HG03378 (cell line): ENCODE measurements around the gene GLDN.
"Not testable (repeated sequence)": the region's sequence is repeated elsewhere in the genome, so short reads cannot be mapped to it uniquely, and the experiment has no call there.

Source experiments
- ATAC-seq: cut with Tn5 transposase; IDR thresholded peaks from one replicate; pipeline ENCODE4 v1.9.1; 2021; ENCODE audit warnings: mild to moderate bottlenecking, moderate library complexity; ENCODE audit not compliant: unreplicated experiment

GLDN gene

GRCh38 chr15:51438526-51438925 is 97.1 kb downstream of the GLDN start:
- ATAC-seq, result no peak

DNA sequence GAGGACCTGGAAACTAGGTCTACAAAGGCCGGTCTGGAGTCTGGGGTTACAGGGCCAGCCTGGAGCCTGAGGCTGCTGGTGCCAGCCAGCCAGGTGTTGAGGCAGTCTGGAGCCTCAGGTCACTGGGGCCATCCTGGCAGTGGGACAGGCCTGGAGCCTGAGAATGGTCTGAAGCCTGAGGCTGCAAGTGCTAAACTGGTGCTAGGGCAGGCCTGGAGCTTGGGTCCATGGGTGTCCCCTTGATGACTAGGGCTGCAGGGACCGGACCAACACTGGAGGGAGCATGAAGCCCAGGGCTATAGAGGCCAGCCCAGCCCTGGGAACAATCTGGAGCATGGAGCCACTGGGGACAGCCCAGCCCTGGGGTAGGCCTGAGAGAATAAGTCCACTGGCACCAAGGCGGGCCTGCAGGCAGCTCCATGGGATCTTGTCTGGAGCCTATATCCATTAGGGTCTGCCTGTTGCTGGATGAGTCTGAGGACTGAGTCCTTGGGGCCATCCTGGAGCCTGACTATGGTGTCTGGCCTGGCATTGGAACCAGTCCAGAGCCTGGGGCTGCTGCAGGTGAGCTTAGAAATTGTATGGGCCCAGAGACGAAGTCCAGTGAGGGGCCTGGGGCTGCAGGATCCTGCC is 101.9 kb downstream of the GLDN start:
- no peak for ATAC-seq

DNA sequence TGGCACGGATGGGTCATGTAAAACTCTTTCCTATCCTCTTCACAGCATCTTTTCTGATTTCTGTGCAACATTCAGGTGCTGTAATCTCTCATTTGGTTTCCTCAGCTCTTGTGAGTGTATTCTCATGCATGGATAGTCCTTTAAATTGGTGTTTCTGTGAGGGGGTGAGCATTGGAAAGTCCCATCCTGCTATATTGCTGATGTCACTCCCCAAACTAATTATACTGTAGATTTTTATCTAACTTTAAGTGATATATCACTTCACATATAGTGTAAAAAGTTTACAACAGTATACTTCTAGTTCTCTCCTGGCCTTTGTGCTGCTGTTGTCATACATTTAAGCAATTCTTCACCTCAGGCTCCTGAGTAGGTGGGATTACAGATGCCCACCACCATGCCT is 102.7 kb downstream of the GLDN start:
- ATAC-seq, result no peak

DNA sequence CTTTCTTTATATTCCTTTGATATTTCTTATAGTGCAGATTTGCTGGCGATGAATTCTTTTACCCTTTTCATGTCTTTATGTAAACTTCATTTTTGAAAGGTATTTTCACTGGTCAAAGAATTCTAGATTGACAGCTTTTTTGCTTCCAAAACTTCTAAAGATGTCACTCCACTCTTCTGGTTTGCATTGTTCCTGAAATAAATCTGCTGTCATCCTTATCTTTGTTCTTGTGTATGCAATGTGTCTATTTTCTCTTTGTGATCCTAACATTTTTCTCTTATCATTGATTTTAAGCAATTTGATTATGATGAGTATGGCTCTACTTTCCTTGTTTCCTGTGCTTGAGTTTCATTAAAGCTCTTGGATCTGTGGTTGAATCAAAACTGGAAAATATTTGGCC is 103.4 kb downstream of the GLDN start:
- no peak for ATAC-seq

DNA sequence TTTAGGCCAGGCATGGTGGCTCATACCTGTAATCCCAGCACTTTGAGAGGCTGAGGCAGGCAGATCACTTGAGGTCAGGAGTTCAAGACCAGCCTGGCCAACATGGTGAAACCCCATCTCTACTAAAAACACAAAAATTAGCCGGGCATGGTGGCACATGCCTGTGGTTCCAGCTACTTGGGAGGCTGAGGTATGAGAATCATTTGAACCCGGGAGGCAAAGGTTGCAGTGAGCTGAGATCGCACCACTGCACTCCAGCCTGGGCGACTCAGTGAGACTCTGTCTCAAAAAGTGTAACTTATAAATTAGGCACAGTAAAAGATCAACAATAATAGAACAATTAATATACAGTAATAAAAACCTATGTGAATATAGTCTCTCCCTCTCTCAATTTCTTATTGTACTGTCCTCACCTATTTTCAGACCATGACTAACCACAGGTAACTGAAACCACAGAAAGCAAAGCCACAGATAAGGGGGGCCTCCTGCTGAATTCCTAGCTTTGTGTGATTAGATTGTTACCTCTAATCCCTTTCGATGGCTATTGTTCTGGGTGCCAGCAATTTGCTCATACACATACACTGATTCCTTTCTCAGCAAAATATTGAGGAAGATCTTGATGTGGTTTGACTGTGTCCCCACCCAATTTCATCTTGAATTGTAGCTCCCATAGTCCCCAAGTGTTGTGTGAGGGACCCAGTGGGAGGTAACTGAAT is 104.7 kb downstream of the GLDN start:
- ATAC-seq, result not testable (repeated sequence)

- ATAC-seq, result no peak
Observed at GRCh38 chr15:51447855-51448621, 106.6 kb downstream of the GLDN start.

GRCh38 chr15:51448622-51449399 is 107.4 kb downstream of the GLDN start:
- no peak for ATAC-seq

DNA sequence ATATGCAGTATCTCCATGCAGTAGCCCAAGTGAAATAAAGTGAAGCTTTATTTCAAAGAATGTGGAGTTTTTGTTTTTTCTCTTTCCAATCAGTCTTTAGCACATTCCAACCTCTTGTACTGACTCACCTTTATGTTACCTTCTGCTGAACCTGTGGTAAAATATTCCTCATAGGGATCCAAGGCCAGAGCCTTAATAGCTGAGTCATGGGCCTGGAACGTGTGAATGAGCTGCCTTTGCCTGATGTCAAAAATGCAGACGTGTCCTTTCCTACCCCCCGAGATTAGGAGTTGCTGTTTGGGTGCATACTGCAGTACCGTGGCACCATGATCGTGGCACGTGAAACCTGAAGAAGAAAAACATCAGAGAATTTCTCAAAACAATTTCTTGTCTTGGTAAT is 108.5 kb downstream of the GLDN start:
- ATAC-seq, result no peak
